PC-3 (cell line): ENCODE data around the gene RNF125. TPM values are rescaled to one million over a fixed set of nuclear protein-coding genes. Genes with fewer than 3 reads are reported as not detected.

Experiments used
- ATAC-seq: fragments of 200-7000 bp; cut with Tn5 transposase; 2 replicates; pipeline ENCODE4 v1.9.1; 2020; ENCODE audit warnings: mild to moderate bottlenecking, moderate library complexity
- BruUV-seq: library from RNA; stranded (reverse); fragments of 400-500 nt; replicated peaks from 2 replicates; lab custom pipeline; 2021; lab: Mats Ljungman, UMichigan
- CTCF ChIA-PET: fragments of 300-600 bp; sonication (Branson Sonifier 250); formaldehyde crosslinking; loops from one replicate; lab custom pipeline; 2022; ENCODE audit warnings: antibody characterized with exemption; lab: Charles Lee
- POLR2A ChIA-PET: fragments of 300-600 bp; sonication (Branson Sonifier 250); formaldehyde crosslinking; loops from one replicate; lab custom pipeline; 2022; ENCODE audit warnings: antibody characterized with exemption; ENCODE audit not compliant: unreplicated experiment; lab: Charles Lee
- DNase-seq: peaks from one replicate; pipeline ENCODE4 v3.0.0-alpha.2; 2015
- H2AFZ ChIP-seq: fragments of 300-600 bp; sonication (generic); 2 replicates; pipeline ENCODE4 v1.6.0; 2016; ENCODE audit warnings: antibody characterized with exemption, low read length
- H3F3A ChIP-seq: fragments of 300-600 bp; sonication (generic); one replicate; pipeline ENCODE4 v1.6.0; 2017; ENCODE audit warnings: antibody characterized with exemption, low read length, control low read depth, mild to moderate bottlenecking; ENCODE audit not compliant: unreplicated experiment
- H3K27ac ChIP-seq: fragments of 300-600 bp; sonication (generic); 2 replicates; pipeline ENCODE4 v1.5.1; 2016; ENCODE audit warnings: mild to moderate bottlenecking, low read length
- H3K27me3 ChIP-seq: fragments of 300-600 bp; sonication (generic); 2 replicates; pipeline ENCODE4 v1.6.1; 2016; ENCODE audit warnings: low read length, mixed read lengths
- H3K36me3 ChIP-seq: fragments of 300-600 bp; sonication (generic); 2 replicates; pipeline ENCODE4 v1.6.1; 2016; ENCODE audit warnings: low read depth, mixed run types, low read length, mixed read lengths
- H3K4me1 ChIP-seq: fragments of 300-600 bp; sonication (generic); 2 replicates; pipeline ENCODE4 v1.5.1; 2016; ENCODE audit warnings: low read length; ENCODE audit not compliant: insufficient read depth
- H3K4me2 ChIP-seq: fragments of 300-600 bp; sonication (generic); 2 replicates; pipeline ENCODE4 v1.6.0; 2016; ENCODE audit warnings: low read length
- H3K4me3 ChIP-seq: fragments of 300-600 bp; sonication (generic); 2 replicates; pipeline ENCODE4 v1.5.1; 2016; ENCODE audit warnings: mild to moderate bottlenecking, low read length, mixed read lengths
- H3K79me2 ChIP-seq: fragments of 300-600 bp; sonication (generic); 2 replicates; pipeline ENCODE4 v1.6.1; 2017; ENCODE audit warnings: low read length, mixed read lengths
- H3K9ac ChIP-seq: fragments of 300-600 bp; sonication (generic); 2 replicates; pipeline ENCODE4 v1.6.0; 2016; ENCODE audit warnings: mild to moderate bottlenecking, low read length
- H3K9me2 ChIP-seq: fragments of 300-600 bp; sonication (generic); replicated peaks from 2 replicates; pipeline ENCODE4 v1.6.1; 2016; ENCODE audit warnings: mixed run types, low read length, mixed read lengths
- H3K9me3 ChIP-seq: fragments of 300-600 bp; sonication (generic); 2 replicates; pipeline ENCODE4 v1.6.1; 2016; ENCODE audit warnings: low read length, mixed read lengths
- H4K20me1 ChIP-seq: fragments of 300-600 bp; sonication (generic); 2 replicates; pipeline ENCODE4 v1.6.1; 2016; ENCODE audit warnings: low read length, mixed read lengths
- CTCF ChIP-seq: fragments of 300-600 bp; sonication (generic); conservative IDR thresholded peaks from 2 replicates; pipeline ENCODE4 v1.5.1; 2017; ENCODE audit warnings: antibody characterized with exemption, low read depth, mild to moderate bottlenecking, low read length
- EZH2 ChIP-seq: fragments of 300-600 bp; sonication (generic); IDR thresholded peaks from one replicate; pipeline ENCODE4 v1.6.1; 2017; ENCODE audit warnings: antibody characterized with exemption, mild to moderate bottlenecking, low read length; ENCODE audit not compliant: unreplicated experiment
- EZH2phosphoT487 ChIP-seq: fragments of 300-600 bp; sonication (generic); IDR thresholded peaks from 2 replicates; pipeline ENCODE4 v1.6.1; 2018; ENCODE audit warnings: mild to moderate bottlenecking, antibody characterized with exemption, low read length, borderline replicate concordance
- intact Hi-C: fragments of 100-400 bp; cut with micrococcal nuclease; formaldehyde crosslinking; loops from 2 replicates; pipeline ENCODE4 v1.9.0; 2023
- total RNA-seq: library from RNA; depleted of rRNA; stranded (reverse); fragments of >200 nt; gene quantifications from 2 replicates; pipeline ENCODE4 v1.2.3, GENCODE V29; 2014

The RNF125 gene
- total RNA-seq, 1 experiment from 2014 or later: 1.1 TPM

- no peaks in the 10 kb centered on the region for H3K4me1 ChIP-seq
Observed at GRCh38 chr18:32056613-32057358, 38.2 kb downstream of the RNF125 start.

GRCh38 chr18:32057624-32058165 lies 39.1 kb downstream of the RNF125 start:
- Histone ChIP-seq H3K27me3 (no peaks in the 10 kb centered on the region), H3K4me3 (no peak overlapping the region), H4K20me1 (no peaks in the 10 kb centered on the region), H3K4me2 (no peak overlapping the region), H3K27ac (no peak overlapping the region), H3K36me3 (no peaks in the 10 kb centered on the region), H3F3A (no peaks in the 10 kb centered on the region), H3K9me3 (no peaks in the 10 kb centered on the region), H3K79me2 (no peaks in the 10 kb centered on the region), H3K4me1 (no peaks in the 10 kb centered on the region), H3K9ac (no peak overlapping the region), H3K9me2 (no peaks in the 10 kb centered on the region), H2AFZ (no peak overlapping the region)
- DNase-seq (no peak), ATAC-seq (no peak)
- no TSS peak for BruUV-seq
- CTCF ChIA-PET: no interaction called here
- intact Hi-C loops: no loop called here
- TF ChIP-seq CTCF: no peak
- TF ChIP-seq EZH2phosphoT487: no peak
- POLR2A ChIA-PET: no interaction called here

More at GRCh38 chr18:32056613-32057358, 38.2 kb downstream of the RNF125 start:
- Histone ChIP-seq H3K79me2 (no peaks in the 10 kb centered on the region), H3F3A (no peaks in the 10 kb centered on the region), H3K9me3 (no peaks in the 10 kb centered on the region), H3K9me2 (no peaks in the 10 kb centered on the region), H3K27ac (no peak overlapping the region), H3K4me3 (no peak overlapping the region), H2AFZ (no peak overlapping the region), H3K9ac (no peak overlapping the region), H3K27me3 (no peaks in the 10 kb centered on the region), H4K20me1 (no peaks in the 10 kb centered on the region), H3K4me2 (no peak overlapping the region), H3K36me3 (no peaks in the 10 kb centered on the region)
- no peak for DNase-seq
- TF ChIP-seq EZH2 (no peak), CTCF (no peak), EZH2phosphoT487 (no peak)
- ATAC-seq: no peak
- POLR2A ChIA-PET: no interaction called here
- CTCF ChIA-PET: no interaction called here
- no TSS peak for BruUV-seq
- intact Hi-C loops: no loop called here

- POLR2A ChIA-PET: no interaction called here
- no peak overlapping the region for H3K27ac ChIP-seq
- ATAC-seq (no peak), DNase-seq (no peak)
- H3K36me3 ChIP-seq: no peaks in the 10 kb centered on the region
- intact Hi-C loops: no loop called here
- CTCF ChIA-PET: no interaction called here
- no peak overlapping the region for H3K4me3 ChIP-seq
- no peaks in the 10 kb centered on the region for H3K9me3 ChIP-seq
- H4K20me1 ChIP-seq: no peaks in the 10 kb centered on the region
- H3K4me1 ChIP-seq: no peaks in the 10 kb centered on the region
- no peaks in the 10 kb centered on the region for H3F3A ChIP-seq
- H3K27me3 ChIP-seq: no peaks in the 10 kb centered on the region
- no peaks in the 10 kb centered on the region for H3K79me2 ChIP-seq
- H3K9ac ChIP-seq: no peak overlapping the region
- TF ChIP-seq EZH2phosphoT487: no peak
- TF ChIP-seq EZH2: no peak
- TF ChIP-seq CTCF: no peak
- no TSS peak for BruUV-seq
- H3K9me2 ChIP-seq: no peaks in the 10 kb centered on the region
- H2AFZ ChIP-seq: no peak overlapping the region
- H3K4me2 ChIP-seq: no peak overlapping the region
Observed at GRCh38 chr18:32060026-32060425, 41.4 kb downstream of the RNF125 start.
